ENCODE results near the gene EXOC3.

EXOC3 gene

GRCh38 chr5:491856-492155, 48.8 kb downstream of the EXOC3 start:
- TF ChIP-seq POLR2AphosphoS5 (IDR thresholded peaks at IDR 0.05; ENCODE audit: low read depth, low read length): no peak
- no peak for TF ChIP-seq FOXP2 (optimal IDR thresholded peaks at IDR 0.05; ENCODE audit: borderline replicate concordance, extremely low read depth, extremely low read length, insufficient read depth)
- TF ChIP-seq SIN3A (IDR thresholded peaks at IDR 0.05; ENCODE audit: borderline replicate concordance, insufficient read depth, low read length): no peak
- no peak for TF ChIP-seq REST (IDR thresholded peaks at IDR 0.05; ENCODE audit: insufficient read depth in 1 of 2, low read depth in 2 of 2, low read length in 2 of 2)
- TF ChIP-seq TAF1 (IDR thresholded peaks at IDR 0.05; ENCODE audit: borderline replicate concordance, insufficient read depth, low read length): no peak

- TF ChIP-seq REST (IDR thresholded peaks at IDR 0.05; ENCODE audit: insufficient read depth in 1 of 2, low read depth in 2 of 2, low read length in 2 of 2) (no peak), POLR2AphosphoS5 (IDR thresholded peaks at IDR 0.05; ENCODE audit: low read depth, low read length) (no peak), FOXP2 (optimal IDR thresholded peaks at IDR 0.05; ENCODE audit: borderline replicate concordance, extremely low read depth, extremely low read length, insufficient read depth) (no peak), SIN3A (IDR thresholded peaks at IDR 0.05; ENCODE audit: borderline replicate concordance, insufficient read depth, low read length) (no peak), TAF1 (IDR thresholded peaks at IDR 0.05; ENCODE audit: borderline replicate concordance, insufficient read depth, low read length) (no peak)
Observed at GRCh38 chr5:492314-492893, 49.4 kb downstream of the EXOC3 start.

- TF ChIP-seq TAF1 (IDR thresholded peaks at IDR 0.05; ENCODE audit: borderline replicate concordance, insufficient read depth, low read length) (no peak), FOXP2 (optimal IDR thresholded peaks at IDR 0.05; ENCODE audit: borderline replicate concordance, extremely low read depth, extremely low read length, insufficient read depth) (no peak), REST (IDR thresholded peaks at IDR 0.05; ENCODE audit: insufficient read depth in 1 of 2, low read depth in 2 of 2, low read length in 2 of 2) (no peak), SIN3A (IDR thresholded peaks at IDR 0.05; ENCODE audit: borderline replicate concordance, insufficient read depth, low read length) (no peak), POLR2AphosphoS5 (IDR thresholded peaks at IDR 0.05; ENCODE audit: low read depth, low read length) (no peak)
Observed at GRCh38 chr5:493119-493701, 50.2 kb downstream of the EXOC3 start.

- TF ChIP-seq POLR2AphosphoS5 (IDR thresholded peaks at IDR 0.05; ENCODE audit: low read depth, low read length) (no peak), REST (IDR thresholded peaks at IDR 0.05; ENCODE audit: insufficient read depth in 1 of 2, low read depth in 2 of 2, low read length in 2 of 2) (no peak), FOXP2 (optimal IDR thresholded peaks at IDR 0.05; ENCODE audit: borderline replicate concordance, extremely low read depth, extremely low read length, insufficient read depth) (no peak), SIN3A (IDR thresholded peaks at IDR 0.05; ENCODE audit: borderline replicate concordance, insufficient read depth, low read length) (no peak), TAF1 (IDR thresholded peaks at IDR 0.05; ENCODE audit: borderline replicate concordance, insufficient read depth, low read length) (no peak)
Observed at GRCh38 chr5:493758-494157, 50.8 kb downstream of the EXOC3 start.

Data from PFSK-1 (cell line).